Mucosa of rectum (tissue), 2 donors: ENCODE results near the gene POR.
"Not testable (repeated sequence)": the region's sequence is repeated elsewhere in the genome, so short reads cannot be mapped to it uniquely, and the experiment has no call there.

ENCODE experiments used
- H3K27ac ChIP-seq, 2 donors: one replicate each; pipeline ENCODE4 v1.7.0; 2013; ENCODE audit warnings: inconsistent platforms in 2 of 2, low read depth in 2 of 2, low read length in 2 of 2
- H3K27me3 ChIP-seq, 2 donors: one replicate each; pipeline ENCODE4 v1.7.0; 2013; ENCODE audit warnings: low read length in 2 of 2; ENCODE audit not compliant: control insufficient read depth in 2 of 2, insufficient read depth in 2 of 2
- H3K36me3 ChIP-seq, 2 donors: one replicate each; pipeline ENCODE4 v1.7.0; 2013; ENCODE audit warnings: low read length in 2 of 2; ENCODE audit not compliant: control insufficient read depth in 2 of 2, insufficient read depth in 2 of 2
- H3K4me1 ChIP-seq, 2 donors: one replicate each; pipeline ENCODE4 v1.7.0; 2013; ENCODE audit warnings: low read length in 2 of 2, mild to moderate bottlenecking in 1 of 2; ENCODE audit not compliant: control insufficient read depth in 2 of 2, insufficient read depth in 2 of 2
- H3K4me3 ChIP-seq, 2 donors: one replicate each; pipeline ENCODE4 v1.7.0; 2013; ENCODE audit warnings: low read length in 2 of 2
- H3K9ac ChIP-seq, 2 donors: one replicate each; pipeline ENCODE4 v1.7.0; 2013; ENCODE audit warnings: low read length in 2 of 2, low read depth in 1 of 2, mild to moderate bottlenecking in 1 of 2
- H3K9me3 ChIP-seq, 2 donors: one replicate each; pipeline ENCODE4 v1.7.0; 2013; ENCODE audit warnings: low read length in 2 of 2; ENCODE audit not compliant: control insufficient read depth in 2 of 2
- donor health status: healthy.
- donor health status: Normal muscosa, but diverticular disease.

Gene POR

GRCh38 chr7:75885036-75885435 is 29.9 kb upstream of the POR start:
- H3K4me3 ChIP-seq = no peak overlapping the region
- no peak overlapping the region for H3K9ac ChIP-seq
- H3K4me1 ChIP-seq = peaks cover 4 to 7% of the 10 kb centered on the region in 2 donors
- no peak overlapping the region for H3K27ac ChIP-seq
- H3K36me3 ChIP-seq = peaks cover 40 to 66% of the 10 kb centered on the region in 2 donors
- H3K9me3 ChIP-seq = no peaks in the 10 kb centered on the region
- no peaks in the 10 kb centered on the region for H3K27me3 ChIP-seq

DNA sequence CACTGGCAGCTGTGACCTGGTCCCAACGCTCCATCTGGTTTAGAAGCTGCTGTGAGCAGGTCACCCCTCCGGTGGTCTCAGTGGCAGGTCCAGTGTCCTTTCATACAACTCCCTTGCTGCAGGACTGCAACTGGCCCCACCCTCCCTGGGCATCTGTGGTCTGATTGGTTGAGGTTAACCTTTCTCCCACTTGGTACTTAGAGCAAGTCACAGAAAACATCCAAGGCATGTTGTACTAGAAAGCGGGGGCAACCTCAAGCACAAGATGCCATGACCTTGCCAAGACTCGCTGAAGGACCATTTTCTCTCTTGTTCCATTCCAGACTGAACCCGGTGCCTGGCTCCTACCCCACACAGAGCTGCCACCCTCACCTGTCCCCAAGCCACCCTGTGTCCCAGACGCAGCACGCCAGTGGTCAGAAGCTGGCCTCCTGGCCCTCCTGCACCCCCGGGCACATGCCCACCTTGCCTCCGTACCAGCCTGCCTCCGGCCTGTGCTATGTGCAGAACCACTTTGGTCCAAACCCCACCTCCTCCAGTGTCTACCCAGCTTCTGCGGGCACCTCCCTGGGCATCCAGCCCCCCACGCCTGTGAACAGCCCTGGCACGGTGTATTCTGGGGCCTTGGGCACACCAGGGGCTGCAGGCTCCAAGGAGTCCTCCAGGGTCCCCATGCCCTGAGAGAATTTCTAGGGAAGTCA is 27.1 kb upstream of the POR start:
- Histone ChIP-seq H3K27ac (no peak overlapping the region), H3K27me3 (no peaks in the 10 kb centered on the region), H3K4me1 (peaks cover 0 to 4% of the 10 kb centered on the region in 2 donors), H3K9ac (no peak overlapping the region), H3K36me3 (peaks cover 30 to 43% of the 10 kb centered on the region in 2 donors), H3K9me3 (no peaks in the 10 kb centered on the region), H3K4me3 (no peak overlapping the region)

DNA sequence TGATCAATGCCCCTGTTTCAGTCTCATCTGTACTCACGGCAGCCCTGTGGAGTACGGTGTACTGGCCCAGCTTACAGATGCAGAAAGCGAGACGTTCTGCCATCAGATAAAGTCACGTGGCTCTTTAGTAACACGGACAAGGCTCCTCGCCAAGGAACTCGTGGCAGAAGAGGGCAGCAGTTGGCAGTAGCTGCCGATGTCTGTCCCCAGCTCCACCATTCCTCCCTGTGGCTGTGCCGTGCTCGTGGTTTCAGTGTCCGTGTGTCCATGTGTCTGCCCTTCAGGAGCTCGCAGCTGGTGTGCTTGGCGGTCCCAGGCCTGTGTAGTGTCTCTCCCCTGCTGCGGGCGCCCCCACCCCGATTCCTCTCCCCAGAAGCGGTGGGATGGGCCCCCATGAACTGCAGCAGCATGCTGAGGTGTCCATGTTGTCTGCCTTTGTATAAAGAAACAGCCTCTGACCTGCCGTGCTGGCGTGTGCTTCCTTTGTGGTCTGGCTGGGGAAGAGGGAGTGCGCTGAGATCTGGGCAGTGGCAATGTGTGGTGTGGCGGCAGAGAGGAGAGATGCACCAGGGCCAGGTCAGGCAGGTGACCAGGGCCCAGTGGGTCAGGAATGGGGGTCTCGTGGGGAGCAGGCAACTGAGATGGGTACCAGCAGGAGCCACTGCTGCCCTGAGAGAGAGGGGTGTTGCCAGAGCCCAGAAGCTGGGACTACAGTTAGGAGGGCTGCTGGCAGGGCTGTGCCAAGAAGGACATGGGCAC is 26.3 kb upstream of the POR start:
- Histone ChIP-seq H3K4me3 (no peak overlapping the region), H3K9me3 (no peaks in the 10 kb centered on the region), H3K27ac (no peak overlapping the region), H3K4me1 (peaks cover 0 to 4% of the 10 kb centered on the region in 2 donors), H3K36me3 (peaks cover 25 to 38% of the 10 kb centered on the region in 2 donors), H3K27me3 (no peaks in the 10 kb centered on the region), H3K9ac (no peak overlapping the region)

DNA sequence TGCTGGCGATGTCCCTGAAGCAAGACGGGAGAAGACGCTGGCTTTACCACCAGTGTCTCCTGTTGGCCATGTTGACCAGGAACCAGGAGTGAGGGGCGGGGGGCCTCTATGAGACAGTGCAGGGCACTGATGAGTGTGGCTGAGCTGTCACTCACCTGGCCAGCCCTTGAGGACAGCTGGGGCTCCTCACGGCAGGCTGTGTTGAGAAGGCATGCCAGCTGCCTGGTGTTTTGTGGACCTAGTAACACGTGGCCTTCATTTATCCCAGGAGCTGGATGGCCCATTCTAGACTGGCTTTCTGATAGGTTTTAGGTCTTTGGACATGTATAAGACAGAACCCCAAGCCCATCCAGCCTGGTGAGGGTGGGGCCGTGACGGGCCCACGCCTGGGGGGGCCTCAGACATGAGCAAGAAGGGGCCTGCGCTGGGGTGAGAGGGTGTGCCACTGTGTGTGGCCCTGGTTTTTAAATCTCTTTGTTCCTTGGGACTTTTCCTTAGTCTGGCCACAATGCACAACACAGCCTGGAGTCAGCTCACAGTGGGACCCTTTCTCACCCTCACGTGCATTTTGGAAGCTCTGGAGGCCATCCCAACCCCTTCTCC is 25.6 kb upstream of the POR start:
- no peak overlapping the region for H3K9ac ChIP-seq
- H3K4me1 ChIP-seq = peaks cover 0 to 3% of the 10 kb centered on the region in 2 donors
- H3K9me3 ChIP-seq = no peaks in the 10 kb centered on the region
- H3K27ac ChIP-seq = no peak overlapping the region
- no peak overlapping the region for H3K4me3 ChIP-seq
- H3K36me3 ChIP-seq = peaks cover 25 to 34% of the 10 kb centered on the region in 2 donors
- H3K27me3 ChIP-seq = no peaks in the 10 kb centered on the region

DNA sequence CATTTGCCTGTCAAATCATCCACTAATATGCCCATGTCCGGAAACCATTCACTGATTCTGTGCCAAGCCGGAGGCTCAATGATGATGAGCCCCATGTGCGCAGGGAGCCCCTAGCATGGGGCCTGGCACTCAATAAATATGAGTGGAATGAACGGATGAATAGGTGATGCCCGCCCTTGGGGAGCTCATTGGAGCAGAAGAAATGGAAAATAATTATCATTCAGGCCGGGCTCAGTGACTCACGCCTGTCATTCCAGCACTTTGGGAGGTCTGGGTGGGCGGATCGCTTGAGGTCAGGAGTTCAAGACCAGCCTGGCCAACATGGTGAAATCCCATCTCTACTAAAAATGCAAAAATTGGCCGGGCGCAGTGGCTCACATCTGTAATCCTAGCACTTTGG is 25.1 kb upstream of the POR start:
- Histone ChIP-seq H3K9me3 (no peaks in the 10 kb centered on the region), H3K36me3 (peaks cover 25 to 30% of the 10 kb centered on the region in 2 donors), H3K4me1 (no peaks in the 10 kb centered on the region), H3K27me3 (no peaks in the 10 kb centered on the region), H3K9ac (no peak overlapping the region), H3K4me3 (no peak overlapping the region), H3K27ac (no peak overlapping the region)

DNA sequence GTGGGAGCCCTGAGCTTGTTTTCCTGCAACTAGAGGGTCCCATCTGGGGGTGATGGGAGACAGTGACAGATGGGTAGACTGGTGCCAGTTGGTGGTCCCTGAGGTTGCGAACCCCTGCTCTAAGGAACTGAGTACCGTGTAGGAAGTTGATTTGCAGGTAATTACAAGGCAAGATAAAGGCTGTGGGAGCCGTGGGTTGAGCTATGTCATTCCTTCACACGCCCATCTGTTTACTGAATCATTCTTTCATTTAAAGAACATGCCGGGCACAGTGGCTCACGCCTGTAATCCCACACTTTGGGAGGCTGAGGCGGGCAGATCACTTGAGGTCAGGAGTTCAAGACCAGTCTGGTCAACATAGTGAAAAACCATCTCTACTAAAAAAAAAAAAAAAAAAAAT is 23.7 kb upstream of the POR start:
- not testable (repeated sequence) for H3K27me3 ChIP-seq, H3K4me3 ChIP-seq, H3K4me1 ChIP-seq, H3K9ac ChIP-seq, H3K9me3 ChIP-seq, H3K27ac ChIP-seq
- peaks cover 16 to 17% of the 10 kb centered on the region in 2 donors for H3K36me3 ChIP-seq

DNA sequence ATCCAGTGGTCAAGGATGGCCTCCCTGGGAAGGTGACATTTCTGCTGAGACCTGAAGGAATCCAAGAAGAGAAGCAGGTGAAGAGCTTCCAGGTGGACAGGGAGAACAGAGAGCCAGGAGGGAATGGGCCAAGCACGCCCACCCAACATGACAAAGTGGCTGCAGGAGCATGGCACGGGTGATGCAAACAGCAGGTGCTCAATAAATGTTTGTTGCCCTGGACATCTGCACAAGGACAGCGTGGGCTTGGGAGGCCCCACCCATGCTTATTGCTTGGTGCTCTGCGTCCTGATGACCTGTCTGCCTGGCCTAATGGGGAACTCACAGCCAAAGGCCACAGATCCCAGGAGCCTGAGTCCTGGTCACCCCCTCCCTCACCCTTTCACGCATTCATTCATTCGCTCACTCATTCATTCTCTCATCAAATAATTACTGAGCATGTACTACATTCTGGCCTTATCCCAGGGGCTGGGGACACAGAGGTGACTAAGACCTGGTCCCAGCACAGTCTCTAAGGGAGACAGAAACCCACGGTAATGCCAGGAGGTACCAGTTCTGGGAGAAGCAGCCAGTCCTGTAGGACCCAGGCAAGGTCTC is 23.0 kb upstream of the POR start:
- Histone ChIP-seq H3K36me3 (peaks cover 13 to 14% of the 10 kb centered on the region in 2 donors), H3K27me3 (no peaks in the 10 kb centered on the region), H3K4me3 (no peak overlapping the region), H3K4me1 (no peaks in the 10 kb centered on the region), H3K9ac (no peak overlapping the region), H3K27ac (peak overlapping the region in 1 of 2 donors; percentile 43), H3K9me3 (no peaks in the 10 kb centered on the region)

GRCh38 chr7:75892634-75893272 is 22.2 kb upstream of the POR start:
- no peak overlapping the region for H3K9ac ChIP-seq
- no peaks in the 10 kb centered on the region for H3K9me3 ChIP-seq
- H3K4me3 ChIP-seq = no peak overlapping the region
- no peaks in the 10 kb centered on the region for H3K4me1 ChIP-seq
- peaks cover 8 to 11% of the 10 kb centered on the region in 2 donors for H3K36me3 ChIP-seq
- H3K27me3 ChIP-seq = no peaks in the 10 kb centered on the region
- no peak overlapping the region for H3K27ac ChIP-seq

DNA sequence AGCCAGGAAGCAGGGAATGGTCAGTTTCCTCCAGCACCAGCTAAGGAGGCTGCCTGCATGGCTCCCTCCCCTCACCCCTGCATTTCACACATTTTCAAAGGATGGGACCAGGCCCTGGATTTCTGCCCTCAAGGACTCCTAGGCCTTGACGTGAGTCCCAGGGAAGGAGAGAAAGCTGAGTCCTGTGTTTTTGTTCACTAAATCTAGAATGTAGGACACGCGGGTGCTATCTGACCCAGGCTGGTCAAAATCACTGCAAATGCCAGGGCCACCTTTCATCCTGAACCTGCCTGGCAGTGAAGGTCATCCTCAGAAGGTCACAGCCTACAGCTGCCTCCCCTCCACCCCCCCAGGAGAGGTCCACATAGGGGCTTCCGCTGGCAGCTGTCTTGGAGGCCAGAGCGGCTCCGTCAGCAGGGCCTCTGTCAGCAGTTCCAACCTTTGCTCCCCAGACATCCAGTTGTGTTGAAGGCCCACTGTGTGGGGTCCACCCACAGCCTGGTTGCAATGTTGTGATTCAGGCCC is 18.1 kb upstream of the POR start:
- Histone ChIP-seq H3K4me1 (no peaks in the 10 kb centered on the region), H3K4me3 (no peak overlapping the region), H3K27me3 (no peaks in the 10 kb centered on the region), H3K9me3 (no peaks in the 10 kb centered on the region), H3K36me3 (no peaks in the 10 kb centered on the region), H3K27ac (no peak overlapping the region), H3K9ac (no peak overlapping the region)
